GM12873 (cell line): Measurements from ENCODE around the gene RGS7.

Experiments
- CTCF ChIP-seq: IDR thresholded peaks from 2 replicates; pipeline ENCODE4 v1.5.1; 2012; ENCODE audit warnings: low read depth, mild to moderate bottlenecking, moderate library complexity, low read length, control low read depth; ENCODE audit not compliant: insufficient read depth; ENCODE audit errors: missing control alignments

The RGS7 gene

GRCh38 chr1:241356519-241357365, at the start of gene RGS7:
Gene RGS7 (minus strand): TSS chr1:241357205.
- TF ChIP-seq CTCF: no peak

GRCh38 chr1:241406421-241406820, 49.4 kb upstream of the RGS7 start:
- no peak for TF ChIP-seq CTCF

- TF ChIP-seq CTCF: no peak
Measured at GRCh38 chr1:241401156-241401555, 44.2 kb upstream of the RGS7 start.

GRCh38 chr1:241396747-241397681, 40.0 kb upstream of the RGS7 start:
- TF ChIP-seq CTCF: no peak

- no peak for TF ChIP-seq CTCF
Measured at GRCh38 chr1:241391926-241392710, 35.1 kb upstream of the RGS7 start.

- no peak for TF ChIP-seq CTCF
Measured at GRCh38 chr1:241390526-241390925, 33.5 kb upstream of the RGS7 start.
